Trophoblast cell (in vitro differentiated cells and primary cell): Measurements from ENCODE around the gene CELA3A.
"Not testable (repeated sequence)": the region's sequence is repeated elsewhere in the genome, so short reads cannot be mapped to it uniquely, and the experiment has no call there.

Experiments used
- DNase-seq, 2 donors: peaks; one replicate each; pipeline ENCODE4 v3.0.0-alpha.2; 2016
- H2AFZ ChIP-seq: 2 replicates; pipeline ENCODE4 v1.6.1; 2013; ENCODE audit warnings: low read length, moderate library complexity, mild to moderate bottlenecking; ENCODE audit not compliant: insufficient read depth, poor library complexity
- H2AK5ac ChIP-seq: 2 replicates; pipeline ENCODE4 v1.6.1; 2013; ENCODE audit warnings: mild to moderate bottlenecking, low read length
- H2BK120ac ChIP-seq: 2 replicates; pipeline ENCODE4 v1.6.1; 2013; ENCODE audit warnings: low read length, mild to moderate bottlenecking, moderate library complexity; ENCODE audit not compliant: insufficient read depth, poor library complexity
- H2BK12ac ChIP-seq: 2 replicates; pipeline ENCODE4 v1.6.1; 2013; ENCODE audit warnings: mild to moderate bottlenecking, low read length, moderate library complexity
- H2BK5ac ChIP-seq: 2 replicates; pipeline ENCODE4 v1.6.1; 2013; ENCODE audit warnings: low read length, low read depth, moderate library complexity, mild to moderate bottlenecking; ENCODE audit not compliant: poor library complexity
- H3K14ac ChIP-seq: 2 replicates; pipeline ENCODE4 v1.6.1; 2013; ENCODE audit warnings: mild to moderate bottlenecking, low read length
- H3K18ac ChIP-seq: 2 replicates; pipeline ENCODE4 v1.6.1; 2013; ENCODE audit warnings: mild to moderate bottlenecking, low read length
- H3K23ac ChIP-seq: 2 replicates; pipeline ENCODE4 v1.6.1; 2013; ENCODE audit warnings: low read length
- H3K27ac ChIP-seq: 2 replicates; pipeline ENCODE4 v1.5.1; 2013; ENCODE audit warnings: low read depth, mild to moderate bottlenecking, inconsistent platforms, low read length, moderate library complexity
- H3K27me3 ChIP-seq: 2 replicates; pipeline ENCODE4 v1.6.1; 2013; ENCODE audit warnings: inconsistent platforms, mild to moderate bottlenecking, low read length, moderate library complexity; ENCODE audit not compliant: insufficient read depth
- H3K36me3 ChIP-seq, 2 experiments: 1 replicate in 1 of 2; 2 replicates in 1 of 2; pipeline ENCODE4 v1.6.1; 2013; ENCODE audit warnings: low read length in 2 of 2, mild to moderate bottlenecking in 2 of 2, moderate library complexity in 1 of 2; ENCODE audit not compliant: insufficient read depth in 2 of 2, control insufficient read depth in 1 of 2
- H3K4ac ChIP-seq: 2 replicates; pipeline ENCODE4 v1.6.1; 2013; ENCODE audit warnings: low read depth, mild to moderate bottlenecking, low read length, moderate library complexity
- H3K4me1 ChIP-seq, 2 experiments: 1 replicate in 1 of 2; 2 replicates in 1 of 2; pipeline ENCODE4 v1.6.1; 2013; ENCODE audit warnings: low read length in 2 of 2, mild to moderate bottlenecking in 2 of 2, moderate library complexity in 1 of 2; ENCODE audit not compliant: insufficient read depth in 2 of 2, control insufficient read depth in 1 of 2
- H3K4me2 ChIP-seq: 2 replicates; pipeline ENCODE4 v1.6.1; 2013; ENCODE audit warnings: inconsistent platforms, mild to moderate bottlenecking, low read length, moderate library complexity
- H3K4me3 ChIP-seq: 2 replicates; pipeline ENCODE4 v1.5.1; 2013; ENCODE audit warnings: mild to moderate bottlenecking, low read depth, low read length, inconsistent platforms
- H3K79me1 ChIP-seq: one replicate; pipeline ENCODE4 v1.6.1; 2013; ENCODE audit warnings: low read length
- H3K79me2 ChIP-seq: 2 replicates; pipeline ENCODE4 v1.6.1; 2013; ENCODE audit warnings: low read length, mild to moderate bottlenecking; ENCODE audit not compliant: control insufficient read depth, insufficient read depth, poor library complexity
- H3K9ac ChIP-seq: 2 replicates; pipeline ENCODE4 v1.6.1; 2013; ENCODE audit warnings: mild to moderate bottlenecking, low read length
- H3K9me3 ChIP-seq: 2 replicates; pipeline ENCODE4 v1.6.1; 2013; ENCODE audit warnings: low read depth, mild to moderate bottlenecking, control low read depth, inconsistent platforms, low read length; ENCODE audit not compliant: insufficient read depth
- H4K12ac ChIP-seq: 2 replicates; pipeline ENCODE4 v1.6.1; 2013; ENCODE audit warnings: low read depth, mild to moderate bottlenecking, low read length, moderate library complexity
- H4K8ac ChIP-seq: 2 replicates; pipeline ENCODE4 v1.6.1; 2013; ENCODE audit warnings: low read depth, mild to moderate bottlenecking, low read length, moderate library complexity
- H4K91ac ChIP-seq: one replicate; pipeline ENCODE4 v1.6.1; 2013; ENCODE audit warnings: low read depth, mild to moderate bottlenecking, low read length, moderate library complexity
- WGBS: extraction: QIAGEN DNeasy Blood & Tissue Kit; methylation state at CpG from one replicate; pipeline ENCODE4 v1.1.7; 2013; ENCODE audit warnings: missing lambda C conversion rate; ENCODE audit not compliant: insufficient read length, insufficient coverage; ENCODE audit errors: extremely low coverage; 5-methylcytosine and 5-hydroxymethylcytosine counted together

The CELA3A gene

DNA sequence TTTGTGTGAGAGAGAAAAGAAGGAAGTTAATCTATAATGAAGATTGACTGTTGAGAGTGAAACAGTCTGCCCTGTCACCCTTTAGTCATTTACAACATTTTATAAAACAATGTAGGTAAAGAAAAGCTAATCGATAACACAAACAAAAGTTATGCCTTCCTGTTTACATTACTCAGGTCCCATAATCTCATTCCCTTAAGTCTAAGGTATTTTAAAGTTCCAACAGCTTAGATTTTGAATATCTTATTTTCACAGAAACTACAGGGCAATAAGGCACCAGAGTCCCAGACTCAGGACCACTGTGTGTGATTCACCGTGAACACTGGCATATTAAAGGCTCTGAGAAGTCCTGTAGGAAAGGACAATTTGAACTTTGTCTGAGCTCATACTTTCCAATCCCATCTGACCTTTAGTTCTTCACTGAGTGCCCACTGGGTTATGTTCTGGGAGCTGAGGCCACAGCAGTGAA lies 28.4 kb upstream of the CELA3A start:
- H3K23ac ChIP-seq, H2AFZ ChIP-seq, H3K9me3 ChIP-seq, DNase-seq, H2BK12ac ChIP-seq, H3K4ac ChIP-seq, H4K91ac ChIP-seq, H3K27ac ChIP-seq, H3K14ac ChIP-seq, H3K18ac ChIP-seq, H2AK5ac ChIP-seq, H2BK120ac ChIP-seq, H4K12ac ChIP-seq, H3K79me1 ChIP-seq, H3K79me2 ChIP-seq, H4K8ac ChIP-seq, H3K4me3 ChIP-seq, H3K27me3 ChIP-seq, H3K36me3 ChIP-seq, H3K4me1 ChIP-seq, H3K9ac ChIP-seq, H2BK5ac ChIP-seq, H3K4me2 ChIP-seq: not testable (repeated sequence)
- no CpG with 5 or more reads among the region's 2 CpGs for WGBS

DNA sequence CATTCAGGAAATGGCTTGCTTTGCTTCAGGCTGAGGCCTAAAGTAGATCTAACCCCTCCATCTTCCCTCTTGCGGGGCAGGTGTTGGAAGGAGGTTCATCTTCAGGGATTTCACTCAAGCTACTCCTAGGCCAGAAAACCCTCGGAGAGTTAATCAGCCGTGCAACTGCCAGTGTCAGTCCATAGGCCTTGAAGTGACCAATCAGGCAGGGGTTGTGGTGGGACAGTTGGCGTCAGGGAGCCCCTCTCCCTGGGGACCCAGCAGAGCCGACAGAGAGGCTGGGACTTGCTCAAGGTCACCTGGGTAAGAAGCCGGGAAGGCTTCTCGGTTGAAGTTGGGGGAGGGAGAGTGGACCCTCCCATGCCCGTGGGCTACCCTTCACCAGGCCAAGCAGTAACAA lies 27.5 kb upstream of the CELA3A start:
- H3K27me3 ChIP-seq, H3K79me1 ChIP-seq, H3K36me3 ChIP-seq, H3K9me3 ChIP-seq, H3K4me3 ChIP-seq, H2AK5ac ChIP-seq, H4K91ac ChIP-seq, H2BK12ac ChIP-seq, H3K79me2 ChIP-seq, H3K4me1 ChIP-seq, H2BK5ac ChIP-seq, H3K14ac ChIP-seq, H3K18ac ChIP-seq, H3K9ac ChIP-seq, DNase-seq, H3K23ac ChIP-seq, H4K12ac ChIP-seq, H2BK120ac ChIP-seq, H3K27ac ChIP-seq, H3K4ac ChIP-seq, H4K8ac ChIP-seq, H3K4me2 ChIP-seq, H2AFZ ChIP-seq: not testable (repeated sequence)
- WGBS: no CpG with 5 or more reads among the region's 8 CpGs

DNA sequence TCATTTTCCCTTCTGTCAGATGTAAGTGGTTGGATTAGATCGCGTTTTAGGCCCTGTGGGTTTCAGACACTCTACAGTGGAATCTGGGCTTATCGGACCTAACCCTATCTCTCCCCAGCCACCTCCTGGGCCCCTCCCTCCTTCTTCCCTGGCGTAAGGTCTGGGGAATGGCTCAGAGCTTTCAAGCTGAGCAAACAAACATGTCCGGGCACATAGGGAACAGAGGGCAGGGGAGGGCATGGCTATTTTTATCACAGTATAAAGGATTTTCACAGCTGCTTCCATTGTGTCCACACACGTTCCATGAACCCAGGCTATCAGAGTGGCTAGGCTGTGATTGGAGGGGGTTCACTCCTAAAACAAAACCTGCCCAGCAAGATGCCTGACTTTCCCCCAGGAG lies 26.8 kb upstream of the CELA3A start:
- H4K91ac ChIP-seq, H2BK12ac ChIP-seq, H3K4me3 ChIP-seq, H3K18ac ChIP-seq, H3K4ac ChIP-seq, H3K36me3 ChIP-seq, H3K14ac ChIP-seq, H3K27ac ChIP-seq, H3K23ac ChIP-seq, H3K4me2 ChIP-seq, H3K79me1 ChIP-seq, H3K9ac ChIP-seq, H2AK5ac ChIP-seq, H3K9me3 ChIP-seq, H3K79me2 ChIP-seq, H3K4me1 ChIP-seq, H3K27me3 ChIP-seq, H4K12ac ChIP-seq, H2BK5ac ChIP-seq, H2AFZ ChIP-seq: not testable (repeated sequence)
- peak overlapping the region; percentile 19 for H4K8ac ChIP-seq
- peak in 1 of 2 donors; percentile 31 for DNase-seq
- peak overlapping the region; percentile 22 for H2BK120ac ChIP-seq
- no CpG with 5 or more reads among the region's 6 CpGs for WGBS

DNA sequence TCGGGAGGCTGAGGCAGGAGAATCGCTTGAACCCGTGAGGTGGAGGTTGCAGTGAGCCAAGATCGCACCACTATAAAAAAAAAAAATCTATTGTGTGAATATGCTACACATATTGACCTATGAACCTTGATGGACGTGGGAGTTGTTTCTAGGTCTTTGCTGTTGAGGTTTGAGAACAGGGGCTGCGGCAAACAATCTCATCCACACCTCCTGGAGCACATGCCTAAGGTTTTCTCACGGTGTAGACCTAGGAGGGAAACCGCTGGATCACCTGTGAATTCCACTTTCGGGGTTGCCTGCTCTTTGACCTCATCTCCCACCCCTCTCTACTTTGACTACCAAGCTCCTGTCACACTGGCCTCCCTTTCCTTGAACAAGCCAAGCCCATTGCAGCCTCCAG lies 26.2 kb upstream of the CELA3A start:
- not testable (repeated sequence) for H3K79me1 ChIP-seq, H3K14ac ChIP-seq, H2BK5ac ChIP-seq, H3K27ac ChIP-seq, H3K23ac ChIP-seq, H3K18ac ChIP-seq, H3K27me3 ChIP-seq, H2BK12ac ChIP-seq, H3K9me3 ChIP-seq, H3K36me3 ChIP-seq, DNase-seq, H3K9ac ChIP-seq, H2AFZ ChIP-seq, H3K4me1 ChIP-seq, H2AK5ac ChIP-seq, H3K4ac ChIP-seq, H4K12ac ChIP-seq, H2BK120ac ChIP-seq, H3K4me2 ChIP-seq, H4K8ac ChIP-seq, H4K91ac ChIP-seq, H3K79me2 ChIP-seq, H3K4me3 ChIP-seq
- no CpG with 5 or more reads among the region's 9 CpGs for WGBS
